Liver (tissue), 9 donors: ENCODE data around the gene SDHA. TPM values are rescaled to one million over a fixed set of nuclear protein-coding genes. Genes with fewer than 3 reads are reported as not detected.
"Not testable (repeated sequence)": the region's sequence is repeated elsewhere in the genome, so short reads cannot be mapped to it uniquely, and the experiment has no call there.

Source experiments
- DNase-seq: peaks from one replicate; pipeline ENCODE4 v3.0.0-alpha.2; 2017; ENCODE audit warnings: low spot score
- H3K27ac ChIP-seq, 2 donors: one replicate each; pipeline ENCODE4 v1.7.0; 2013; ENCODE audit warnings: inconsistent platforms in 2 of 2, low read length in 2 of 2, control low read depth in 1 of 2, low read depth in 1 of 2, mild to moderate bottlenecking in 1 of 2
- H3K27me3 ChIP-seq, 4 donors: one replicate each; pipeline versions ENCODE4 v1.6.1 to v1.7.0; 2013; ENCODE audit warnings: low read length in 3 of 4, inconsistent platforms in 1 of 4, mild to moderate bottlenecking in 1 of 4, moderate library complexity in 1 of 4; ENCODE audit not compliant: control insufficient read depth in 4 of 4, insufficient read depth in 4 of 4
- H3K36me3 ChIP-seq, 4 donors: one replicate each; pipeline versions ENCODE4 v1.6.1 to v1.7.0; 2013; ENCODE audit warnings: low read length in 3 of 4, mild to moderate bottlenecking in 3 of 4, low read depth in 1 of 4, moderate library complexity in 1 of 4; ENCODE audit not compliant: control insufficient read depth in 4 of 4, insufficient read depth in 3 of 4
- H3K4me1 ChIP-seq, 4 donors: one replicate each; pipeline versions ENCODE4 v1.6.1 to v1.7.0; 2013; ENCODE audit warnings: low read length in 3 of 4, mild to moderate bottlenecking in 3 of 4, moderate library complexity in 1 of 4; ENCODE audit not compliant: control insufficient read depth in 4 of 4, insufficient read depth in 4 of 4
- H3K4me3 ChIP-seq, 3 donors: one replicate each; pipeline versions ENCODE4 v1.6.1 to v1.7.0; 2013; ENCODE audit warnings: low read length in 3 of 3, control low read depth in 1 of 3, low read depth in 1 of 3, mild to moderate bottlenecking in 1 of 3
- H3K9ac ChIP-seq, 2 donors: one replicate each; pipeline ENCODE4 v1.7.0; 2013; ENCODE audit warnings: low read length in 2 of 2, mild to moderate bottlenecking in 2 of 2, moderate library complexity in 2 of 2, control low read depth in 1 of 2, low read depth in 1 of 2
- H3K9me3 ChIP-seq, 4 donors: one replicate each; pipeline versions ENCODE4 v1.6.1 to v1.7.0; 2013; ENCODE audit warnings: low read length in 3 of 4; ENCODE audit not compliant: control insufficient read depth in 4 of 4
- EGR1 ChIP-seq, 2 donors: IDR thresholded peaks; 2 replicates each; pipeline ENCODE4 v1.6.1; 2016 to 2018; ENCODE audit warnings: antibody characterized with exemption in 2 of 2, low read depth in 2 of 2
- FOXA1 ChIP-seq: IDR thresholded peaks from 2 replicates; pipeline ENCODE4 v1.6.1; 2016; ENCODE audit warnings: antibody characterized with exemption
- FOXA2 ChIP-seq: IDR thresholded peaks from 2 replicates; pipeline ENCODE4 v1.6.1; 2016; ENCODE audit warnings: antibody characterized with exemption
- HNF4G ChIP-seq: IDR thresholded peaks from 2 replicates; pipeline ENCODE4 v1.6.1; 2016; ENCODE audit warnings: antibody characterized with exemption
- JUND ChIP-seq, 2 donors: IDR thresholded peaks; 2 replicates each; pipeline ENCODE4 v1.6.1; 2016; ENCODE audit warnings: antibody characterized with exemption in 2 of 2
- YY1 ChIP-seq: IDR thresholded peaks from 2 replicates; pipeline ENCODE4 v1.6.1; 2016; ENCODE audit warnings: antibody characterized with exemption, mild to moderate bottlenecking
- WGBS: extraction: QIAGEN DNeasy Blood & Tissue Kit; methylation state at CpG from one replicate; pipeline ENCODE4 v1.1.7; 2013; 5-methylcytosine and 5-hydroxymethylcytosine counted together
- polyA plus RNA-seq, 2 donors: library from polyadenylated mRNA; stranded (reverse) in 1 of 2; unstranded in 1 of 2; fragments of 200-250 nt in 1 of 2; fragments of >200 nt in 1 of 2; fragmentation: Nextera tagmentation in 1 of 2; extraction: Ambion mirVana in 1 of 2; gene quantifications; one replicate each; pipeline versions ENCODE4 v1.2.1 to v1.2.3, GENCODE V29; 2013 to 2015
- total RNA-seq, 2 donors: library from RNA; depleted of rRNA; stranded (reverse); fragments of >200 nt; gene quantifications; one replicate each; pipeline ENCODE4 v1.2.3, GENCODE V29; 2014
- TF ChIP-seq, protein P1 (sequence below): IDR thresholded peaks from 2 replicates; pipeline ENCODE4 v1.6.1; 2016; ENCODE audit warnings: antibody characterized with exemption
- TF ChIP-seq, protein P2 (sequence below): IDR thresholded peaks from 2 replicates; pipeline ENCODE4 v1.6.1; 2016; ENCODE audit warnings: antibody characterized with exemption
- TF ChIP-seq, protein P3 (sequence below): IDR thresholded peaks from 2 replicates; pipeline ENCODE4 v1.6.1; 2016; ENCODE audit warnings: antibody characterized with exemption, mild to moderate bottlenecking
- TF ChIP-seq, protein P4 (sequence below): IDR thresholded peaks from 2 replicates; pipeline ENCODE4 v1.6.1; 2016; ENCODE audit warnings: antibody characterized with exemption
- donor health status: healthy.
- donor health status: healthy.
- donor health status: healthy.
- donor health status: healthy.
- donor health status: healthy.

Gene SDHA
- total and polyA plus RNA-seq, 4 donors = 79.2 to 215 (median 159) TPM

DNA sequence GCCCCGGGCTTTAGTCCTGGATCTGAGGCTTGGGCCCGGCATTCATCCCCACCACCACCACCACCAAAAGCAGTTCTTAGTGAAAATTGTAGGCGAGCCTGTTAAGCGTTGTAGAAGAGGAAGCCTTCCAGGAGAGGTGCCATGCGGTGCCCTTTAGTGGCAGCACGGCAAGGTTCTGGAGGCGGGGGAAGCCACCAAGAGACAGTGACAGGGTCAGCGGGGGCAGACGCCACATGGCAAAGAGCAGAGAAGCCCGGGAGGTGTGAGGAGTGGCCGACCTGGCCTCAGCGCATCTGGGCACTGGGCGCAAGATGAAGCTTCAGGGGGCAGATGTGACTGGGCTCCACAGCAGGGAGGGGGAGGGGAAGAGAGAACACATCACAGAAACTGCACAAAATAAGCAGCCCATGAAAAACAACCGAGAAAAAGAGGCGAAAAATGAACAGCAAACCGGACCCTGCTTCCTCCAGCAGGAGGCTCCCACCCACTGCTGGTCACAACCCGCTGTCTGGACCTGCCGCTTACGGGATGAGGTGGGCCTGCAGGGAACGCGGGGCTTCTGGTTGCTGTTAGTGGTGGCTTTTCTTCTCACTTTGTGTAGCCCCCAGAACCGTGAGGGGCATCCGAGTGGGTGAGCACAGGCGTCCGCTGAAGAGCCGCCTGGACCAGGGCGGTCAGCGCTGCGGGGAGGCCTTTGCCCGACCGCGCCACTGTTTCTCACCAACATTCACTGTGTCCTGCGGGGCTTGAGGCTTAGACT lies 22.5 kb upstream of the SDHA start:
- 86% methylated on average over 33 of the region's 33 CpGs for WGBS
- no peak for TF ChIP-seq FOXA1

DNA sequence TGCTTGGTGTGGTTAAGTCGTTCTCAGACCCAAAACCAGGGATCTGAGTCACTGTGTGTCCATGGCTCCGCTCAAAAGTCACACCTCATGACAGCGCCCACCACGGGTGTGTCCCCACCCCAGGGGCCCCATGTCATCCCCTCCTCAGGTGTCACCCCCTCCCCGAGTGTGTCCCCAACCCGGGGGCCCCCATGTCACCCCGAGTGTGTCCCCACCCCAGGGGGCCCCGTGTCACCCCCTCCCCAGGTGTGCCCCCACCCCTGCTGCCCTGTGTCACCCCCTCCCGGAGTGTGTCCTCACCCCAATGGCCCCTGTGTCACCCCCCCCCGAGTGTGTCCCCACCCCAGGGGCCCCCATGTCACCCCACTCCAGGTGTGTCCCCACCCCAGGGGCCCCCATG lies 21.8 kb upstream of the SDHA start:
- no peak for DNase-seq
- no peaks in the 10 kb centered on the region for H3K27me3 ChIP-seq
- 87% methylated on average over 10 of the region's 10 CpGs for WGBS
- TF ChIP-seq, protein P1, sequence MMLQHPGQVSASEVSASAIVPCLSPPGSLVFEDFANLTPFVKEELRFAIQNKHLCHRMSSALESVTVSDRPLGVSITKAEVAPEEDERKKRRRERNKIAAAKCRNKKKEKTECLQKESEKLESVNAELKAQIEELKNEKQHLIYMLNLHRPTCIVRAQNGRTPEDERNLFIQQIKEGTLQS = no peak
- TF ChIP-seq YY1 (no peak), HNF4G (no peak), FOXA1 (no peak), JUND (IDR thresholded peaks at IDR 0.05) (no peak), FOXA2 (no peak), EGR1 (IDR thresholded peaks at IDR 0.05; ENCODE audit: low read depth in 2 of 2) (no peak)
- TF ChIP-seq, protein P2, sequence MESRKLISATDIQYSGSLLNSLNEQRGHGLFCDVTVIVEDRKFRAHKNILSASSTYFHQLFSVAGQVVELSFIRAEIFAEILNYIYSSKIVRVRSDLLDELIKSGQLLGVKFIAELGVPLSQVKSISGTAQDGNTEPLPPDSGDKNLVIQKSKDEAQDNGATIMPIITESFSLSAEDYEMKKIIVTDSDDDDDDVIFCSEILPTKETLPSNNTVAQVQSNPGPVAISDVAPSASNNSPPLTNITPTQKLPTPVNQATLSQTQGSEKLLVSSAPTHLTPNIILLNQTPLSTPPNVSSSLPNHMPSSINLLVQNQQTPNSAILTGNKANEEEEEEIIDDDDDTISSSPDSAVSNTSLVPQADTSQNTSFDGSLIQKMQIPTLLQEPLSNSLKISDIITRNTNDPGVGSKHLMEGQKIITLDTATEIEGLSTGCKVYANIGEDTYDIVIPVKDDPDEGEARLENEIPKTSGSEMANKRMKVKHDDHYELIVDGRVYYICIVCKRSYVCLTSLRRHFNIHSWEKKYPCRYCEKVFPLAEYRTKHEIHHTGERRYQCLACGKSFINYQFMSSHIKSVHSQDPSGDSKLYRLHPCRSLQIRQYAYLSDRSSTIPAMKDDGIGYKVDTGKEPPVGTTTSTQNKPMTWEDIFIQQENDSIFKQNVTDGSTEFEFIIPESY = no peak
- TF ChIP-seq, protein P3, sequence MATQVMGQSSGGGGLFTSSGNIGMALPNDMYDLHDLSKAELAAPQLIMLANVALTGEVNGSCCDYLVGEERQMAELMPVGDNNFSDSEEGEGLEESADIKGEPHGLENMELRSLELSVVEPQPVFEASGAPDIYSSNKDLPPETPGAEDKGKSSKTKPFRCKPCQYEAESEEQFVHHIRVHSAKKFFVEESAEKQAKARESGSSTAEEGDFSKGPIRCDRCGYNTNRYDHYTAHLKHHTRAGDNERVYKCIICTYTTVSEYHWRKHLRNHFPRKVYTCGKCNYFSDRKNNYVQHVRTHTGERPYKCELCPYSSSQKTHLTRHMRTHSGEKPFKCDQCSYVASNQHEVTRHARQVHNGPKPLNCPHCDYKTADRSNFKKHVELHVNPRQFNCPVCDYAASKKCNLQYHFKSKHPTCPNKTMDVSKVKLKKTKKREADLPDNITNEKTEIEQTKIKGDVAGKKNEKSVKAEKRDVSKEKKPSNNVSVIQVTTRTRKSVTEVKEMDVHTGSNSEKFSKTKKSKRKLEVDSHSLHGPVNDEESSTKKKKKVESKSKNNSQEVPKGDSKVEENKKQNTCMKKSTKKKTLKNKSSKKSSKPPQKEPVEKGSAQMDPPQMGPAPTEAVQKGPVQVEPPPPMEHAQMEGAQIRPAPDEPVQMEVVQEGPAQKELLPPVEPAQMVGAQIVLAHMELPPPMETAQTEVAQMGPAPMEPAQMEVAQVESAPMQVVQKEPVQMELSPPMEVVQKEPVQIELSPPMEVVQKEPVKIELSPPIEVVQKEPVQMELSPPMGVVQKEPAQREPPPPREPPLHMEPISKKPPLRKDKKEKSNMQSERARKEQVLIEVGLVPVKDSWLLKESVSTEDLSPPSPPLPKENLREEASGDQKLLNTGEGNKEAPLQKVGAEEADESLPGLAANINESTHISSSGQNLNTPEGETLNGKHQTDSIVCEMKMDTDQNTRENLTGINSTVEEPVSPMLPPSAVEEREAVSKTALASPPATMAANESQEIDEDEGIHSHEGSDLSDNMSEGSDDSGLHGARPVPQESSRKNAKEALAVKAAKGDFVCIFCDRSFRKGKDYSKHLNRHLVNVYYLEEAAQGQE = no peak
- TF ChIP-seq, protein P4, sequence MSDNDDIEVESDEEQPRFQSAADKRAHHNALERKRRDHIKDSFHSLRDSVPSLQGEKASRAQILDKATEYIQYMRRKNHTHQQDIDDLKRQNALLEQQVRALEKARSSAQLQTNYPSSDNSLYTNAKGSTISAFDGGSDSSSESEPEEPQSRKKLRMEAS = no peak
- H3K27ac ChIP-seq = no peak overlapping the region
- no peak overlapping the region for H3K4me3 ChIP-seq
- H3K36me3 ChIP-seq = no peaks in the 10 kb centered on the region
- H3K9ac ChIP-seq = no peak overlapping the region
- H3K9me3 ChIP-seq = no peaks in the 10 kb centered on the region
- H3K4me1 ChIP-seq = peaks cover 0 to 7% (median 4%) of the 10 kb centered on the region in 4 donors

More for the DNA sequence above, 22.5 kb upstream of the SDHA start:
- Histone ChIP-seq H3K27me3 (no peaks in the 10 kb centered on the region), H3K4me1 (peaks cover 2 to 14% (median 11%) of the 10 kb centered on the region in 4 donors), H3K27ac (no peak overlapping the region), H3K36me3 (no peaks in the 10 kb centered on the region), H3K9ac (no peak overlapping the region), H3K9me3 (no peaks in the 10 kb centered on the region), H3K4me3 (no peak overlapping the region)
- no peak for DNase-seq

DNA sequence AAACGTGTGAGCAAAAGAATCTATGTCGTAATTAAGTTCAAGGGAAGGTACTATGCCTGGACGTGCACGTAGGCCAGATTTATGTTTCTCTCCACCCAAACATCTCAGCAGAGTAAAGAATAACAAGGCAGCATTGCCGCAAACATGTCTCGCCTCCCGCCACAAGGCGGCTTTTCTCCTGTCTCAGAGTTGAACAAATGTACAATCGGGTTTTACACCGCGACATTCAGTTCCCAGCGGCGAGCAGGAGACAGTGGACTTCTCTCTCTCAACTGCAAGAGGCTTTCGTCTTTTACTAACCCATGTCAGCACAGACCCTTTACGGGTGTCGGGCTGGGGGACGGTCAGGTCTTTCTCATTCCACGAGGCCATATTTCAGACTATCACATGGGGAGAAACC lies 21.1 kb upstream of the SDHA start:
- H3K9me3 ChIP-seq, H3K27ac ChIP-seq, H3K9ac ChIP-seq, H3K27me3 ChIP-seq, H3K4me3 ChIP-seq, H3K4me1 ChIP-seq, H3K36me3 ChIP-seq, DNase-seq: not testable (repeated sequence)
- WGBS = 76% methylated on average over 18 of the region's 18 CpGs
